HG03442 (cell line): ENCODE results near the gene CEP85.

Experiments used
- ATAC-seq: cut with Tn5 transposase; IDR thresholded peaks from one replicate; pipeline ENCODE4 v1.9.1; 2021; ENCODE audit warnings: mild to moderate bottlenecking, moderate library complexity; ENCODE audit not compliant: unreplicated experiment

The CEP85 gene

DNA sequence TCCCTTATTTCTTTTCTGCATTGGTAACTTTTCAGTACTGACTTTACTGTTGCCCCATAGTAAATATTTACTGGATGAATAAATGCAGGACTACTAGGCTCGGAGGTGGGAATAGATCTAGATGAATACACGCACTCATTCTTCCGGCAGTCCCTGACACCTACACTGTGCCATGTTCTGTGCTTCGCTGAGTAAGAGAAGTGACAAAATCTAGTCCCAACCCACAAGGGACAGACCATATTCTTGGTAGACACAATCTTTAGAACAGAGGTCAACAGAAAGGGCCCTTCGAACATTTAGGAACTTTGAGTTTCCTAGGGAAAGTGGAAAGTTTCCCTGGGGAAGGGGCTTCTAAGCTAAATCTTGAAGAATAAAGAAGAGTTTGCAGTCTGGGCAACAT lies 80.5 kb downstream of the CEP85 start:
- no peak for ATAC-seq

DNA sequence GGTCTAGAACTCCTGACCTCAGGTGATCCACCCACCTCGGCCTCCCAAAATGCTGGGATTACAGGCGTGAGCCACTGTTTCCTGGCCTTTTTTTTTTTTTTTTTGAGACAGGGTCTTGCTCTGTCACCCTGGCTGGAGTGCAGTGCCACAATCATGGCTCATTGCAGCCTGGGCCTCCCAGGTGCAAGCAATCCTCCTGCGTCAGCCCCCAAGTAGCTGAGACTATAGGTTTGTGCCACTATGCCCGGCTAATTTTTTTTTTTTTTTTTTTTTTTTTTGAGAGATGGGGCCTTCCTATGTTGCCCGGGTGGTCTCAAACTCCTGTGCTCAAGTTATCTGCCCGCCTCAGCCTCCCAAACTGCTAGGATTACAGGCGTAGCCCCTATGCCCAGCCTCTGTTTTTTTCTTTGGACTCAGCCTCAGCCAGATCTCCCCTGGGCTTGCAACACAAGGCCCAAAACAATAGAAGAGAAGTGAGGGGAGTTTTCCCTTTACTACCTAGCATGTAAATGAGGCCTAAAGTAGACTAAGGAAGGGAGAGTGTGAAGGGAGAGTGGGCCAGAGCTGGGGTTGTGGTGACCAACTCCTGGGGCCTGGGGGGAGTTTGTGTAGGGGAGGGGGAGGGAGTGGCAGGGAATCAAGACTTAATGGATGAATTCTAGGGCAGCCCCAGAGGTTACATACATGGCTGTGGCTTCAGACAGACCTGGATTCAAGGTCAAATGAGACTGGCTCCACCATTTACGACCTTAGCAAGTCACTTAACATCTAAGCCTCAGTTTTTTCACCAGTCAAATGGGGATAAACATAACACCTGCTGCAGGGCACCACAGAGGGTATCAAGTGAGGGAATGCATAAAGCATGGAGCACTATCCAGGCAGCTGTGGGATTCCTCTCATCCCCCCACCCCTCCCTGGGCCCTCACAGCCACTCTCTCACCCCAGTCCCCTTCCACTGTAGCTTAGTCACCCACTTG lies 82.2 kb downstream of the CEP85 start:
- ATAC-seq = no peak

GRCh38 chr1:26317146-26317545 lies 83.1 kb downstream of the CEP85 start:
- ATAC-seq = no peak

DNA sequence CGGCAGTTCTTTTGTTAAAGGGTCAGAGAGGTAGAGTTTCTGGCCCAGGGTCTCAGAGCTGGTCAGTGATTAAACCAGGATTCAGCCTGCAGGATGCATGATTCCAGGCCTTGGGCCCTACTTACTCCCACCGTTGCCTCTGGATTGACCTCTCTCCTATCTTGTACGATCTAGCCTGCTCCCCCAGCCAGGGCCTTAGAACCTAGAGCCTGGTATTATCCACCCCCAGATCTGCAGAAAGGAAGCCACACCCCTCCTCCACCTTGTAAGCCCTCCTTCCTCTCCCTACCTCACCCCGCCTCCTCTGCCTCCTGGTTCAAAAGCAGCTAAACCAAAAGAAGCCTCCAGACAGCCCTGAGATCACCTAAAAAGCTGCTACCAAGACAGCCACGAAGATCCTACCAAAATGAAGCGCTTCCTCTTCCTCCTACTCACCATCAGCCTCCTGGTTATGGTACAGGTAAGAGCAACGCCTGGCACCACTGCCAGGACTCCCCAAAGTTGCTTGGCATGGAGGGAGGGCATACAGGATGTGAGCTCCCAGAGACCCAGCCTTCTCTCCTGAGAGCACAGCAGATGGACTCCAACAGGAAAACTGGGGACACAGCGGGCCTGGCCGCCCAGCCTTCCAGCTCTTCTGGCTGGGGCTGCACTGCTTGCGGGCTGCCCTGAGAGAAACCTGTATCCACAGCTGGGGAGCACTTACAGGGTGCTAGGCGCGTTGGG lies 83.8 kb downstream of the CEP85 start, which contains the start of gene CD52:
TSS of gene CD52 (plus strand) at position 347 of the 726 bp plus-strand sequence. CDS start at position 407, 60 bp downstream.
- ATAC-seq = peak; percentile 38

- ATAC-seq = no peak
Measured at GRCh38 chr1:26318338-26319064, 84.5 kb downstream of the CEP85 start.

GRCh38 chr1:26320896-26321295 lies 86.9 kb downstream of the CEP85 start:
- no peak for ATAC-seq

- peak; percentile 31 for ATAC-seq
Measured at GRCh38 chr1:26321315-26322041, 87.5 kb downstream of the CEP85 start.

DNA sequence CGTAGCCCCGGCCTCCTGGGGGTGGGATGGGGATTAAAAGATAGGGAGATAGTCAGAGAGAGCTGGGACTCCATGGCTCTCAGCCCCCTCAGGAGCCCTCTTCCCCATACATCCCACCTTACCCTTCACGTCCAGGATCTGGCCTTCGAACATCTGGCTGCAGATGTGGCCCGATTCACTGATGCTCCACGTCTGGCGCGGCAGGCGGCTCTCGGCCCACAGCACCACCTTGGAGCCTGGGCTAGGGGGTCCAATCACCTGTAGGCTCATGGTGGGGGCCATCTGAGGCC lies 88.0 kb downstream of the CEP85 start:
- ATAC-seq = no peak

GRCh38 chr1:26323382-26323781 lies 89.4 kb downstream of the CEP85 start:
- no peak for ATAC-seq

DNA sequence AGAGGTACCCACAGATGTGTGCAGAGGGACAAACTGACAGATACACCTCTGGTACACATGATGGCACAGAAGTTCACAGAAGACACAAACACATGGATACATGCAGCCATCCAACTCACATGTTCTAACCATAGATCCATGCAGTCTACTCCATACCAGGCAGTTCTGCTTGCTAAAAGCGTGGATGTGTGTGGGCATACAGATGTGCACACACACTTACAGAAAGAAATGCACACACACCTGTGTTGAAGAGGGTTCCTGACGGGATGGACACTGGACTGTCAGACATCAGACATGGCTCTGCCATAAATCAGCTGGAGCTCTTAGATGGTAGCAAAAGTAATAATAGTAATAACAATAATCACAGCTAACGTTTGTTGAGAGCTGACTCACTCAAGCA lies 90.5 kb downstream of the CEP85 start:
- no peak for ATAC-seq

- ATAC-seq = no peak
Measured at GRCh38 chr1:26327956-26328362, 94.0 kb downstream of the CEP85 start.
